ENCODE measurements around the gene PRKN. TPM values are rescaled to one million over a fixed set of nuclear protein-coding genes. Genes with fewer than 3 reads are reported as not detected.

The PRKN gene
- total RNA-seq, 1 experiment from 2014 or later: 1.2 TPM

GRCh38 chr6:161924516-161925116 is 803.0 kb downstream of the PRKN start:
- Histone ChIP-seq H3K27me3 (replicated peaks; ENCODE audit: insufficient read depth, low read depth, low read length, poor library complexity) (no peaks in the 10 kb centered on the region), H3K27ac (ENCODE audit: low read depth, low read length, poor library complexity, severe bottlenecking) (no peak overlapping the region), H3K4me1 (ENCODE audit: insufficient read depth, low read length, poor library complexity, severe bottlenecking) (no peaks in the 10 kb centered on the region), H3K4me3 (ENCODE audit: low read depth, low read length, poor library complexity, severe bottlenecking) (no peak overlapping the region), H3K9me3 (ENCODE audit: low read depth, low read length, poor library complexity, severe bottlenecking) (no peaks in the 10 kb centered on the region), H3K36me3 (ENCODE audit: insufficient read depth, low read length, poor library complexity, severe bottlenecking) (no peaks in the 10 kb centered on the region)
- CTCF ChIA-PET: no interaction called here
- TF ChIP-seq EZH2 (IDR thresholded peaks at IDR 0.05; ENCODE audit: borderline replicate concordance, low read depth, low read length, poor library complexity, severe bottlenecking): no peak
- TF ChIP-seq, protein P1, sequence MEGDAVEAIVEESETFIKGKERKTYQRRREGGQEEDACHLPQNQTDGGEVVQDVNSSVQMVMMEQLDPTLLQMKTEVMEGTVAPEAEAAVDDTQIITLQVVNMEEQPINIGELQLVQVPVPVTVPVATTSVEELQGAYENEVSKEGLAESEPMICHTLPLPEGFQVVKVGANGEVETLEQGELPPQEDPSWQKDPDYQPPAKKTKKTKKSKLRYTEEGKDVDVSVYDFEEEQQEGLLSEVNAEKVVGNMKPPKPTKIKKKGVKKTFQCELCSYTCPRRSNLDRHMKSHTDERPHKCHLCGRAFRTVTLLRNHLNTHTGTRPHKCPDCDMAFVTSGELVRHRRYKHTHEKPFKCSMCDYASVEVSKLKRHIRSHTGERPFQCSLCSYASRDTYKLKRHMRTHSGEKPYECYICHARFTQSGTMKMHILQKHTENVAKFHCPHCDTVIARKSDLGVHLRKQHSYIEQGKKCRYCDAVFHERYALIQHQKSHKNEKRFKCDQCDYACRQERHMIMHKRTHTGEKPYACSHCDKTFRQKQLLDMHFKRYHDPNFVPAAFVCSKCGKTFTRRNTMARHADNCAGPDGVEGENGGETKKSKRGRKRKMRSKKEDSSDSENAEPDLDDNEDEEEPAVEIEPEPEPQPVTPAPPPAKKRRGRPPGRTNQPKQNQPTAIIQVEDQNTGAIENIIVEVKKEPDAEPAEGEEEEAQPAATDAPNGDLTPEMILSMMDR (conservative IDR thresholded peaks at IDR 0.05; ENCODE audit: low read depth, low read length): no peak
- intact Hi-C loops (cut with micrococcal nuclease; ENCODE audit: unreplicated experiment): loop anchor here (5.0 kb wide), 1 partner anchor 177 kb away; no protein-coding TSS in a partner anchor
- no peak for DNase-seq (ENCODE audit: low spot score)
- POLR2A ChIA-PET (ENCODE audit: low non-redundant PET): no interaction called here
- BruUV-seq (replicated peaks): no TSS peak

DNA sequence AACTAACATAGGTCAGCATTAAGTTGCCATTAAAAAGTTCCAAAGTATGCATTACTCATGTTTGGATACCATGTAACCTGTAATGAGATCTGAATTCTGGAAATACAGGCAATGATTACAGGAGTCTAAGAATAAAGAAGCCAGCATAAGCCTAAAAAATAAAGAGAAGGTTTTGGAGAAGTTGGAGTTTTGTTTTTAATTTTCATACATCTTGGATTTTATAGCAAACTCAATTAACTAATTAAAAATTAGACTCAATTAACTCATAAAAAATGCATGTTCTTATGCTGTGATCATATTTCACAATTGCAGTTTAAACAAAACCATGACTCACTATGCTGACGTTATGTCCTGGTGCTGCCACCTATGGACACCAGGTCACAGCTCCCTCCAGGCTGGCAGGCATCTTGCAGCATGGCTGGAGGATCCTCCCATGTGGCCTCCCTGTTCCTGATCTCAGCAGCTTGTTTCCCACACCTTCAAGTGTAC is 804.9 kb downstream of the PRKN start:
- Histone ChIP-seq H3K36me3 (ENCODE audit: insufficient read depth, low read length, poor library complexity, severe bottlenecking) (no peaks in the 10 kb centered on the region), H3K27ac (ENCODE audit: low read depth, low read length, poor library complexity, severe bottlenecking) (no peak overlapping the region), H3K4me3 (ENCODE audit: low read depth, low read length, poor library complexity, severe bottlenecking) (no peak overlapping the region), H3K27me3 (replicated peaks; ENCODE audit: insufficient read depth, low read depth, low read length, poor library complexity) (no peaks in the 10 kb centered on the region), H3K9me3 (ENCODE audit: low read depth, low read length, poor library complexity, severe bottlenecking) (no peaks in the 10 kb centered on the region), H3K4me1 (ENCODE audit: insufficient read depth, low read length, poor library complexity, severe bottlenecking) (no peaks in the 10 kb centered on the region)
- BruUV-seq (replicated peaks): no TSS peak
- no peak for TF ChIP-seq EZH2 (IDR thresholded peaks at IDR 0.05; ENCODE audit: borderline replicate concordance, low read depth, low read length, poor library complexity, severe bottlenecking)
- TF ChIP-seq, protein P1 (conservative IDR thresholded peaks at IDR 0.05; ENCODE audit: low read depth, low read length): peak; percentile 38
- peak; percentile 25 for DNase-seq (ENCODE audit: low spot score)
- POLR2A ChIA-PET (ENCODE audit: low non-redundant PET): no interaction called here
- intact Hi-C loops (cut with micrococcal nuclease; ENCODE audit: unreplicated experiment): loop anchor here (5.0 kb wide), 1 partner anchor 175 kb away; no protein-coding TSS in a partner anchor
- CTCF ChIA-PET: interaction anchor here (1.0 kb wide), 1 partner anchor 505 kb away, joined by 3 read pairs; no protein-coding TSS in a partner anchor

DNA sequence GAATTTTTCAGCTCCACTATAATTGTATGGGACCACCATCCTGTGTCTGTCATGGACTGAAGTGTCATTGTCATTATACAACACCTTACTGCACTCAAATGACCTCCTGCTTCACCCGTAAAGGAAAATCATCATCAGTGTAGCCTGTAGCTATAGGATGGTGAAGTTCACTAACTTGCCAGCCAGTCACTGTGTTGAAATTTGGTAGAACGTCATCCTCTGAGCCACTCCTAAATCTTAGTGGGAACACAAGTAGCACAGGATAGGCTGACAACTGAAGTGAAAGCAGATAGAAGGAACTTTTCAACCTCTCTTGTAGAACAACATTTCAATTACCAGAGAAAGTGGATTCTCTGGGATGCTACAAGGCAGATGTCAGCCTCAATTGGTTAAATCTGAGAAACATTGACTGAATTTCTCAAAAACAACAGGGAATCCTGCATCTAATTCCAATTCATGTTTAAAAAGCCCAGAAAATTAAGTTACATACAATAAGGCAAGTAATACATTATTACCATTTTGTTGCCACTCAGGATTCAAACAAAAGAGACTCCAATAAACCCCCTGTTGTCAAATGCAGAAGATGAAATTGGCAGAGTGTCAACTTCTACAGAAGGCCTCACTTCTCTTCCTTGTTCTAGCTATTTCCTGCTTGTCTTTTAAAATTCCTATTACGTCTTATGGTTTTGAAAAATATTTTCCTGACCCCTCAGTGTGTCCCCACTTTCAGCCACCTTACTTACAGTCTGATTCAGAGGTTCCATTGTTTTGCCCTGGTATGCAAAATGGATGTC is 805.8 kb downstream of the PRKN start:
- TF ChIP-seq EZH2 (IDR thresholded peaks at IDR 0.05; ENCODE audit: borderline replicate concordance, low read depth, low read length, poor library complexity, severe bottlenecking): no peak
- TF ChIP-seq, protein P1 (conservative IDR thresholded peaks at IDR 0.05; ENCODE audit: low read depth, low read length): no peak
- H3K27ac ChIP-seq (ENCODE audit: low read depth, low read length, poor library complexity, severe bottlenecking): no peak overlapping the region
- CTCF ChIA-PET: no interaction called here
- DNase-seq (ENCODE audit: low spot score): peak; percentile 4
- H3K9me3 ChIP-seq (ENCODE audit: low read depth, low read length, poor library complexity, severe bottlenecking): no peaks in the 10 kb centered on the region
- intact Hi-C loops (cut with micrococcal nuclease; ENCODE audit: unreplicated experiment): loop anchor here (5.0 kb wide), 1 partner anchor 174 kb away; no protein-coding TSS in a partner anchor
- no TSS peak for BruUV-seq (replicated peaks)
- no peaks in the 10 kb centered on the region for H3K36me3 ChIP-seq (ENCODE audit: insufficient read depth, low read length, poor library complexity, severe bottlenecking)
- no peak overlapping the region for H3K4me3 ChIP-seq (ENCODE audit: low read depth, low read length, poor library complexity, severe bottlenecking)
- no peaks in the 10 kb centered on the region for H3K27me3 ChIP-seq (replicated peaks; ENCODE audit: insufficient read depth, low read depth, low read length, poor library complexity)
- POLR2A ChIA-PET (ENCODE audit: low non-redundant PET): no interaction called here
- no peaks in the 10 kb centered on the region for H3K4me1 ChIP-seq (ENCODE audit: insufficient read depth, low read length, poor library complexity, severe bottlenecking)

Data from A673 (cell line).